PFSK-1 (cell line): ENCODE data around the gene ACSM4.

ENCODE experiments used
- FOXP2 ChIP-seq: optimal IDR thresholded peaks from 2 replicates; pipeline ENCODE3; 2011; ENCODE audit warnings: borderline replicate concordance, control low read depth, inconsistent platforms; ENCODE audit not compliant: insufficient read depth; ENCODE audit errors: extremely low read length, extremely low read depth
- POLR2AphosphoS5 ChIP-seq: IDR thresholded peaks from 2 replicates; pipeline ENCODE4 v1.6.1; 2012; ENCODE audit warnings: low read depth, mild to moderate bottlenecking, control low read depth, low read length, moderate library complexity
- SIN3A ChIP-seq: IDR thresholded peaks from 2 replicates; pipeline ENCODE4 v1.6.1; 2012; ENCODE audit warnings: mild to moderate bottlenecking, low read length, moderate library complexity, borderline replicate concordance; ENCODE audit not compliant: insufficient read depth
- TAF1 ChIP-seq: IDR thresholded peaks from 2 replicates; pipeline ENCODE4 v1.6.1; 2012; ENCODE audit warnings: low read length, control low read depth, borderline replicate concordance; ENCODE audit not compliant: insufficient read depth
- TF ChIP-seq, protein P1 (sequence below), 2 experiments: IDR thresholded peaks; 2 replicates each; pipeline versions ENCODE4 v1.6.1 to v1.8.0; 2011 to 2012; ENCODE audit warnings: low read depth in 2 of 2, low read length in 2 of 2, control low read depth in 1 of 2, inconsistent platforms in 1 of 2, mild to moderate bottlenecking in 1 of 2, moderate library complexity in 1 of 2; ENCODE audit not compliant: insufficient read depth in 1 of 2

ACSM4 gene

DNA sequence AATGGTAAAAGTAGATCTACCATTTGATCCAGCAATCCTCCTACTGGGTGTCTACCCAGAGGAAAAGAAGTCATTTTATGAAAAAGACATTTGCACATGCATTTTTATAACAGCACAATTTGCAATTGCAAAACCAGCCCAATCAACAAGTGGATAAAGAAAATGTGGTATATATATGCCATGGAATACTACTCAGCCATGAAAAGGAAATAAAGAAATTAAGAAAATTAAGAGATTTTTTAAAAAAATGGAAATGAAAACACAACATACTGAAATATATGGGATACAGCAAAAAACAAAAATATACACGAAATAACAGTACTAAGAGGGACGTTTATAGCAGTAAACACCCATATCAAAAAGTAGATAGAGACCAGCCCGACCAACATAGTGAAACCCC lies 58.9 kb downstream of the ACSM4 start:
- TF ChIP-seq, protein P1, sequence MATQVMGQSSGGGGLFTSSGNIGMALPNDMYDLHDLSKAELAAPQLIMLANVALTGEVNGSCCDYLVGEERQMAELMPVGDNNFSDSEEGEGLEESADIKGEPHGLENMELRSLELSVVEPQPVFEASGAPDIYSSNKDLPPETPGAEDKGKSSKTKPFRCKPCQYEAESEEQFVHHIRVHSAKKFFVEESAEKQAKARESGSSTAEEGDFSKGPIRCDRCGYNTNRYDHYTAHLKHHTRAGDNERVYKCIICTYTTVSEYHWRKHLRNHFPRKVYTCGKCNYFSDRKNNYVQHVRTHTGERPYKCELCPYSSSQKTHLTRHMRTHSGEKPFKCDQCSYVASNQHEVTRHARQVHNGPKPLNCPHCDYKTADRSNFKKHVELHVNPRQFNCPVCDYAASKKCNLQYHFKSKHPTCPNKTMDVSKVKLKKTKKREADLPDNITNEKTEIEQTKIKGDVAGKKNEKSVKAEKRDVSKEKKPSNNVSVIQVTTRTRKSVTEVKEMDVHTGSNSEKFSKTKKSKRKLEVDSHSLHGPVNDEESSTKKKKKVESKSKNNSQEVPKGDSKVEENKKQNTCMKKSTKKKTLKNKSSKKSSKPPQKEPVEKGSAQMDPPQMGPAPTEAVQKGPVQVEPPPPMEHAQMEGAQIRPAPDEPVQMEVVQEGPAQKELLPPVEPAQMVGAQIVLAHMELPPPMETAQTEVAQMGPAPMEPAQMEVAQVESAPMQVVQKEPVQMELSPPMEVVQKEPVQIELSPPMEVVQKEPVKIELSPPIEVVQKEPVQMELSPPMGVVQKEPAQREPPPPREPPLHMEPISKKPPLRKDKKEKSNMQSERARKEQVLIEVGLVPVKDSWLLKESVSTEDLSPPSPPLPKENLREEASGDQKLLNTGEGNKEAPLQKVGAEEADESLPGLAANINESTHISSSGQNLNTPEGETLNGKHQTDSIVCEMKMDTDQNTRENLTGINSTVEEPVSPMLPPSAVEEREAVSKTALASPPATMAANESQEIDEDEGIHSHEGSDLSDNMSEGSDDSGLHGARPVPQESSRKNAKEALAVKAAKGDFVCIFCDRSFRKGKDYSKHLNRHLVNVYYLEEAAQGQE (IDR thresholded peaks at IDR 0.05; ENCODE audit: insufficient read depth in 1 of 2, low read depth in 2 of 2, low read length in 2 of 2) = no peak
- TF ChIP-seq POLR2AphosphoS5 = no peak
- no peak for TF ChIP-seq FOXP2
- TF ChIP-seq SIN3A = no peak
- TF ChIP-seq TAF1 = no peak

DNA sequence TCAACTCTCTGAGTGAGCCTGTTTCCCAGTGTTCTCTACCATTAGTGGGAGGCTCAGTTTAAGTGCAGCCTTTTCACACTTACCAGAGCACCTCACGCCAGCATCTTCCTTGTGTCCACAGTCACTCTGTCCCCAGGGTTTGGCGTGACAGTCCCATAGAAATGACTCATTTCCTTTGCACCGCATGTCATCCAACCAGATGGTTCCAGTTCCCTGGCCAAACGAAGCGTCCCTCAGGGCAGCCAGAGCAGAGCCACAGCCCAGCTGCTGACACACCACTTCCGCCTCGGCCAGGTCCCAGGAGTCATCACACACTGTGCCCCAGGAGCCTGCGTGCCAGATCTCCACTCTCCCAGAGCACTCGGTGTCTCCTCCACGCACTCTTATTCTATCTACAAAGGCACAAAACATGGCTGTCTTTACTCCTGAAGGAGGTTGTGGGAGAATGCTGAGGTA lies 65.4 kb downstream of the ACSM4 start:
- no peak for TF ChIP-seq POLR2AphosphoS5
- no peak for TF ChIP-seq SIN3A
- TF ChIP-seq TAF1 = no peak
- no peak for TF ChIP-seq FOXP2
- TF ChIP-seq, protein P1 (IDR thresholded peaks at IDR 0.05; ENCODE audit: insufficient read depth in 1 of 2, low read depth in 2 of 2, low read length in 2 of 2) = no peak

- TF ChIP-seq POLR2AphosphoS5 (no peak), FOXP2 (no peak), SIN3A (no peak), TAF1 (no peak)
- TF ChIP-seq, protein P1 (IDR thresholded peaks at IDR 0.05; ENCODE audit: insufficient read depth in 1 of 2, low read depth in 2 of 2, low read length in 2 of 2) = no peak
Observed at GRCh38 chr12:7373226-7373625, 69.4 kb downstream of the ACSM4 start.

DNA sequence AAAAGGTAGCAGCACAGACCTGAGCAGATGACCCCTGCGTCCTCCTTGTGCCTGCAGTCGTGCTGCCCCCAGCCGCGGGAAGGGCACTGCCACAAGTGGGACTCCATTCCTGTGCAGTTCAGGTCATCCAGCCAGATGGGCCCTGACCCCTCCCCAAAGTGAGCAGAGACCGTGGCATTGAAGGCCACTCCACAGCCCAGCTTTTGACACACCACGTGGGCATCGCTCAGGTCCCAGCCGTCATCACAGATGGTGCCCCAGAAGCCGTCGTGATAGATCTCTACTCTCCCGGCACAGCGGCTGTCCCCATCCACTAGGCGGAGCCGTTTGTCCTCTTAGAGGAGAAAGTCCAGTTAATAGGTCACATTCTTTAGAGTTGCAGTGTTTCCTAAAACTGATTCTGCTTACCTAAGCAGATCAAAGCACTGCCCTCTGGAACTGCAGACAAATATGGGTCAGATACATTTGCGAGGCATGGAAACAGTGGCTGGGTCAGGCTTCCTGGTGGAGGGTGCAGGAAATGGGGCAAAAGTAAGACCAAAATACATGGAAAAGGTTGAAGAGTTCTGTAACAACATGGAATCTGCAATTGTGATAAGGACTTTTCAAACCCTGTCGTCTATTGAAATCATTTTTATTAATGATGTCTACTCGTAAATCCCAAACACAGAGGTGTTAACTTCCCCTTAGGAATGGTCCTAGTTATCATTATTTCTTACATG lies 70.7 kb downstream of the ACSM4 start:
- no peak for TF ChIP-seq FOXP2
- TF ChIP-seq, protein P1 (IDR thresholded peaks at IDR 0.05; ENCODE audit: insufficient read depth in 1 of 2, low read depth in 2 of 2, low read length in 2 of 2) = no peak
- TF ChIP-seq SIN3A = no peak
- no peak for TF ChIP-seq POLR2AphosphoS5
- TF ChIP-seq TAF1 = no peak
